Astrocyte (in vitro differentiated cells and primary cell): Measurements from ENCODE around the gene NR4A3. TPM values are rescaled to one million over a fixed set of nuclear protein-coding genes. Genes with fewer than 3 reads are reported as not detected.

Experiments used
- DNase-seq: peaks from one replicate; pipeline ENCODE4 v3.0.0-alpha.2; 2010; ENCODE audit warnings: low read depth
- FAIRE-seq: peaks from 2 replicates; lab custom pipeline; 2011; peaks lifted over from hg19 to GRCh38; lab: Jason Lieb, UNC
- H2AFZ ChIP-seq: 2 replicates; pipeline ENCODE4 v1.6.0; 2012; ENCODE audit warnings: low read depth, low read length, inconsistent platforms
- H3K27ac ChIP-seq: 2 replicates; pipeline ENCODE4 v1.5.1; 2011; ENCODE audit warnings: low read depth, low read length, inconsistent platforms
- H3K27me3 ChIP-seq: 2 replicates; pipeline ENCODE4 v1.6.0; 2011; ENCODE audit warnings: low read length, inconsistent platforms; ENCODE audit not compliant: insufficient read depth
- H3K36me3 ChIP-seq: 2 replicates; pipeline ENCODE4 v1.5.1; 2011; ENCODE audit warnings: low read length, inconsistent platforms; ENCODE audit not compliant: insufficient read depth
- H3K4me1 ChIP-seq: 2 replicates; pipeline ENCODE4 v1.5.1; 2011; ENCODE audit warnings: low read length, inconsistent platforms; ENCODE audit not compliant: insufficient read depth
- H3K4me2 ChIP-seq: 2 replicates; pipeline ENCODE4 v1.6.0; 2012; ENCODE audit warnings: low read length, inconsistent platforms
- H3K4me3 ChIP-seq: 2 replicates; pipeline ENCODE4 v1.5.1; 2011; ENCODE audit warnings: low read depth, mild to moderate bottlenecking, low read length, inconsistent platforms; ENCODE audit not compliant: insufficient read depth
- H3K79me2 ChIP-seq: 2 replicates; pipeline ENCODE4 v1.6.0; 2012; ENCODE audit warnings: mild to moderate bottlenecking, low read length, inconsistent platforms; ENCODE audit not compliant: insufficient read depth
- H3K9ac ChIP-seq: 2 replicates; pipeline ENCODE4 v1.6.0; 2012; ENCODE audit warnings: mild to moderate bottlenecking, low read length, inconsistent platforms
- H3K9me3 ChIP-seq: 2 replicates; pipeline ENCODE4 v1.5.1; 2012; ENCODE audit warnings: low read depth, mild to moderate bottlenecking, low read length, inconsistent platforms; ENCODE audit not compliant: insufficient read depth
- H4K20me1 ChIP-seq: 2 replicates; pipeline ENCODE4 v1.6.0; 2012; ENCODE audit warnings: low read length, inconsistent platforms; ENCODE audit not compliant: insufficient read depth
- H3K27ac Mint-ChIP-seq: one replicate; pipeline ENCODE4 v1.8.0; 2021; ENCODE audit warnings: mild to moderate bottlenecking, mixed read lengths; ENCODE audit not compliant: unreplicated experiment
- H3K27me3 Mint-ChIP-seq: one replicate; pipeline ENCODE4 v1.8.0; 2021; ENCODE audit warnings: low read depth, mixed read lengths; ENCODE audit not compliant: unreplicated experiment
- H3K36me3 Mint-ChIP-seq: one replicate; pipeline ENCODE4 v1.8.0; 2021; ENCODE audit warnings: low read depth, mixed read lengths; ENCODE audit not compliant: unreplicated experiment
- H3K4me1 Mint-ChIP-seq: one replicate; pipeline ENCODE4 v1.8.0; 2021; ENCODE audit warnings: low read depth, mixed read lengths; ENCODE audit not compliant: unreplicated experiment
- H3K4me3 Mint-ChIP-seq: one replicate; pipeline ENCODE4 v1.8.0; 2021; ENCODE audit warnings: mild to moderate bottlenecking, moderate library complexity, mixed read lengths; ENCODE audit not compliant: unreplicated experiment
- H3K9me3 Mint-ChIP-seq: one replicate; pipeline ENCODE4 v1.8.0; 2021; ENCODE audit warnings: mild to moderate bottlenecking, mixed read lengths; ENCODE audit not compliant: unreplicated experiment
- CTCF ChIP-seq: IDR thresholded peaks from 2 replicates; pipeline ENCODE4 v1.5.1; 2011; ENCODE audit warnings: low read depth, mild to moderate bottlenecking, inconsistent platforms, low read length, moderate library complexity; ENCODE audit not compliant: insufficient read depth
- EZH2 ChIP-seq: IDR thresholded peaks from 2 replicates; pipeline ENCODE4 v1.6.1; 2012; ENCODE audit warnings: mild to moderate bottlenecking, low read length, inconsistent platforms; ENCODE audit not compliant: insufficient read depth
- total RNA-seq: library from RNA; stranded (reverse); gene quantifications from 2 replicates; pipeline ENCODE4 v1.2.1, GENCODE V29; 2021

Gene NR4A3
- total RNA-seq, 1 donor from 2014 or later: 3.6 TPM

- Mint-ChIP-seq H3K36me3 (peaks cover 7% of the 10 kb centered on the region), H3K9me3 (no peaks in the 10 kb centered on the region), H3K27me3 (no peaks in the 10 kb centered on the region), H3K27ac (no peak overlapping the region), H3K4me3 (no peak overlapping the region), H3K4me1 (peaks cover 3% of the 10 kb centered on the region)
- DNase-seq (no peak), FAIRE-seq (no peak)
- Histone ChIP-seq H2AFZ (no peak overlapping the region), H3K36me3 (no peaks in the 10 kb centered on the region), H3K9ac (no peak overlapping the region), H3K27me3 (no peaks in the 10 kb centered on the region), H3K4me3 (no peak overlapping the region), H4K20me1 (no peaks in the 10 kb centered on the region), H3K9me3 (no peaks in the 10 kb centered on the region), H3K79me2 (no peaks in the 10 kb centered on the region), H3K27ac (no peak overlapping the region), H3K4me2 (no peak overlapping the region), H3K4me1 (no peaks in the 10 kb centered on the region)
- TF ChIP-seq EZH2 (no peak), CTCF (no peak)
Measured at GRCh38 chr9:99858087-99858486, 36.4 kb downstream of the NR4A3 start.

- no peak overlapping the region for H3K9ac ChIP-seq
- peak; percentile 18 for DNase-seq
- H3K27ac ChIP-seq: no peak overlapping the region
- no peaks in the 10 kb centered on the region for H3K79me2 ChIP-seq
- Mint-ChIP-seq H3K9me3 (no peaks in the 10 kb centered on the region), H3K4me3 (no peak overlapping the region), H3K36me3 (peaks cover 7% of the 10 kb centered on the region), H3K27me3 (no peaks in the 10 kb centered on the region), H3K27ac (no peak overlapping the region), H3K4me1 (peaks cover 3% of the 10 kb centered on the region)
- no peaks in the 10 kb centered on the region for H3K9me3 ChIP-seq
- no peak overlapping the region for H3K4me2 ChIP-seq
- H2AFZ ChIP-seq: no peak overlapping the region
- no peak for FAIRE-seq
- H3K4me1 ChIP-seq: no peaks in the 10 kb centered on the region
- no peaks in the 10 kb centered on the region for H4K20me1 ChIP-seq
- H3K27me3 ChIP-seq: no peaks in the 10 kb centered on the region
- TF ChIP-seq CTCF (no peak), EZH2 (no peak)
- no peak overlapping the region for H3K4me3 ChIP-seq
- H3K36me3 ChIP-seq: no peaks in the 10 kb centered on the region
Measured at GRCh38 chr9:99859243-99859980, 37.7 kb downstream of the NR4A3 start.

- Histone ChIP-seq H3K4me2 (no peak overlapping the region), H3K27ac (no peak overlapping the region), H3K9ac (no peak overlapping the region), H3K4me3 (no peak overlapping the region), H4K20me1 (no peaks in the 10 kb centered on the region), H3K36me3 (no peaks in the 10 kb centered on the region), H3K27me3 (no peaks in the 10 kb centered on the region), H2AFZ (no peak overlapping the region), H3K79me2 (no peaks in the 10 kb centered on the region), H3K4me1 (no peaks in the 10 kb centered on the region), H3K9me3 (no peaks in the 10 kb centered on the region)
- Mint-ChIP-seq H3K27me3 (no peaks in the 10 kb centered on the region), H3K36me3 (peaks cover 5% of the 10 kb centered on the region), H3K4me1 (peaks cover 3% of the 10 kb centered on the region), H3K9me3 (no peaks in the 10 kb centered on the region), H3K27ac (no peak overlapping the region), H3K4me3 (no peak overlapping the region)
- TF ChIP-seq EZH2 (no peak), CTCF (no peak)
- DNase-seq (no peak), FAIRE-seq (no peak)
Measured at GRCh38 chr9:99860266-99860665, 38.6 kb downstream of the NR4A3 start.
